ENCODE data around the gene TMEM179.

Gene TMEM179

GRCh38 chr14:104554608-104555429 lies 49.8 kb downstream of the TMEM179 start:
- no peak for DNase-seq (ENCODE audit: low read depth)

DNA sequence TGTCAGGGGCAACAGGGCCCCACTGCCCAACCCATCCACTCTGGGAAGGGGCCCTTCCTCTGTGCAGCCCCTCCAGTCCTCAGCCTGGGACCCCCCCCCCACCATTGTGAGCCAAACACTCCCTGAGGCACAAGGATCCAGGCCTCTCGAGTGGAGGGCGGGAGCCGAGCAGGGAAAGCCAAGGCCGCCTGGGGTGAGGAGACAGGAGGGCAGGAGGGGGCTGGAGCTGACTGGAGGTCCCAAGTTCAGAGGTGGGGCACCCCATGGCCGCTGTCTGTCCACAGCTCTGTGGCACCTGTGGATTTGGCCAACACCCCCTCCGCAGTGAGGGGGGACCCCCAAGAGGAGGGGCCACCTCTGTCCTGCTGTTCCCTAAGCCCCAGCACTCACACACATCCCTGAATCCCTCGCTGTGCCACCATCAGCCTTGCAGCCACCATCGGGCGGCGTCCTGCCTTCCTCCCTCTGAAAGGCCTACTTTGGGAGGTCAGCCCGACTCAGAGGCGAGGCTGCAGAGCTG lies 50.4 kb downstream of the TMEM179 start:
- no peak for DNase-seq (ENCODE audit: low read depth)

DNA sequence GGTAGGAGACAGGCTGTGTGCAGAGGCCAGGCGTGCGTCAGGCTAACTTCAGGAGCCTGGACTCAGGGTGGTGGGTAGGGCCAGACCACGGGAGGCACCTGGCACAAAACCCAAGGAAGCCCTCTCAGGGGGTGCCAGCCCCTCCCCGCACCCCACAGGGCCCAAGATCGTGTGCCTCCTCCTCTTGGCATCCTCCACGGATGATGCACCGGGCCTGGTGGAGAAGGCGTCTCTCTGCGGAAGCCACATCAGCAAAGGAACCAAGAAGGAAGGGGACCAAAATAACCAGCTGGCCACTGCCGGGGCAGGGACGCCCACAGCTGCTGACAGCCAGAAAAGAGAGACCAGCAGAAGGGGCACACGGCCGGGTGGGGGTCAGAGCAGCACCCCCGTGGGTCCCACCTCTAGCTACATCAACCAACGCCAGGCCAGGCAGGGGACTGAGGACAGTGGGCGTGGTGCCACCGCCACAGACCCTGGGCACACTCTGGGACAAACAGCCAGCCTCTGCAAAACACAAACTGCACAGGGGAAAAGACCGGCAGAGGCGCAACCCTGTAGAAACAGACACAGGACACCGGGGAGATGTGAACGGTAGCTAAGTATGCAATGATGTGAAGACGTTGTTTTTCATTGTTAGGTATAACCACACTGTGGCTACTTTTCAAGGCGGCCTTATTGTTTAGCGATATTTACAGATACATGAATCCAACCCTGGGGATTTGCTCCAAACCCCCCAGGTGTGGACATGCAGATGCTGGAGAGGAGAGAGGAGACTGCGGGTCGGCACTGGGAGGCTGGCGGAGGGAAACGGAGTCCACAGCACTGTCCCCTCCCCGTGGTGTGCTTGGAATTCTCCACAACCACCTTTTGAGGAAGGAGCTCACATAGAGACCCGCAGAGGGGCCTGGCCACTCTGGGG lies 51.1 kb downstream of the TMEM179 start:
- no peak for DNase-seq (ENCODE audit: low read depth)

- DNase-seq (ENCODE audit: low read depth) = no peak
Observed at GRCh38 chr14:104552738-104553125, 51.8 kb downstream of the TMEM179 start.

DNA sequence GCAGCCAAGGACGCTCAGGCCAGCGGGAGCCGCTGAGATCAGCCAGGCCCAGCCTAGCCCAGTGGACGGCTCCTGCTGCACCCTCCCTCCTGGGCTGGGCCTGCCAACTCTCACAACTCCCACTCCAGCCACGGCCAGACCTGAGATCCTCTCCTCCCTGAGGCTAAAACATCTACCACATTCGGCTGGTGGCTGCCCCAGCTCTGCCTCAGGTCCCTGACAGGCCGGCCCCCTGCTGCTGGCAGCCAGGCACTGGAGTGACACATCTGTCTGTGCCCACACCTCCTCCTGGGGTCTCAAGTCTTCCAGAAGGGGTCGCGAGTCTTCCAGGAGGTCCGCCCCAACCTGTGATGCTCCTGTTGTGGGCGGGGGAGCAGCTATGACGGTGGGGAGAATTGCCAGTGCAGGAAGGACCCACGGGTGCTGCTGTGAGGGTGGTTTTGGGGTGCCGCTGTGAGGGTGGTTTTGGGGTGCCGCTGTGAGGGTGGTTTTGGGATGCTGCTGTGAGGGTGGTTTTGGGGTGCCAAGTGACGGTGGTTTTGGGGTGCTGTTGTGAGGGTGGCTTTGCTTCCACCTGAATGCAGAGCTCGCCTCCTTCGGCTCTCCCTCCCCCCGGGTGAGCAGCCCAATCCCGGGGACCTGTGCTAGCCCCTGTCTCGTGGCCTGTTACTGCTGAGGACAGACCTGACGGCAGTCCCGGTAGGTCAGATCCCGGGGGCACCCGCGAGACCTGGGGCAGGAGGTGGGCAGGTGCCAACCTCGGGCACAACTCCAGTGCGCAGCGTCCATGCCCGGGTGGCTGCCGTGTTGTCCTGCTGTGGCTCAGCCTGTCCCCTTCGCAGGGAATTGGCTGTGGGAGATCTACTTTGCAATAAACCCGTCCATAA lies 52.5 kb downstream of the TMEM179 start:
- DNase-seq (ENCODE audit: low read depth) = no peak

- DNase-seq (ENCODE audit: low read depth) = no peak
Observed at GRCh38 chr14:104550861-104551728, 53.5 kb downstream of the TMEM179 start.

- no peak for DNase-seq (ENCODE audit: low read depth)
Observed at GRCh38 chr14:104550340-104550860, 54.2 kb downstream of the TMEM179 start.

DNA sequence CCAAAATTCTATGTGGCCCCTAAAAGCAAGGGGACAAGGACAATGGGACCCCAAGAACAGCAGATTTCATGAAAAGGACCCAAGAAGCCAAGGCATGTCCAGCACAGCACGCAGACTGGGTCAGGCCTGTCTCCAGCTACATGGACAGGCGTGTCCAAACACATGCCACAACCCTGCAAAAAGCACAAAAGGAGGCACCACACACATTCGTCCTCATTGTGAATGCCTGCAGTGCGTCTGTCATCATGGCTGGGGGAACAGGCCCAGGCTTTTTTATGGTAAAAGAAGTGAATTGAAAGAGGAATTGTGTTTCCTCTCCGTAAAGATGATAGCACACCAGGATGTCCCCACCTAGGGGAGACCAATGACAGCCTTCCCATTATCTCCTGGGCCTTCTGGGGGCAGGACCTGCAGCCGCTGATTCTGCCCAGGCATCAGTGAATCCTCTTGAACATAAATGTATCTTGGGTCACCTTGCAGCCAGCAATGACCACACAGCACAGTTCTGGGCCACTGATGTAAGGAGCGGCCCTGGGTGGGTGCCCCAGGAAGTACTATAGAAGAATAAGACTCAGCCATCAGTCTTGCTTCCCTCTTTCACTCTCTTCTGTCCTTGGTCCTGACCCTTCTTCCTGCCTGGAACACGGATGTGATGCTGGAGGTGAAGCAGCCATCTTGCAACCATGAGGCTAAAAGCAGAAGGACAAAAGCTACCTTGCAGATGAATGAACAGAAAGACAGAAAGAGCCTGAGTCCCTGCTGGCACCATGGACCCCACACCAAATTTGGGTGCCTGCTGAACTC lies 54.8 kb downstream of the TMEM179 start:
- DNase-seq (ENCODE audit: low read depth) = no peak

DNA sequence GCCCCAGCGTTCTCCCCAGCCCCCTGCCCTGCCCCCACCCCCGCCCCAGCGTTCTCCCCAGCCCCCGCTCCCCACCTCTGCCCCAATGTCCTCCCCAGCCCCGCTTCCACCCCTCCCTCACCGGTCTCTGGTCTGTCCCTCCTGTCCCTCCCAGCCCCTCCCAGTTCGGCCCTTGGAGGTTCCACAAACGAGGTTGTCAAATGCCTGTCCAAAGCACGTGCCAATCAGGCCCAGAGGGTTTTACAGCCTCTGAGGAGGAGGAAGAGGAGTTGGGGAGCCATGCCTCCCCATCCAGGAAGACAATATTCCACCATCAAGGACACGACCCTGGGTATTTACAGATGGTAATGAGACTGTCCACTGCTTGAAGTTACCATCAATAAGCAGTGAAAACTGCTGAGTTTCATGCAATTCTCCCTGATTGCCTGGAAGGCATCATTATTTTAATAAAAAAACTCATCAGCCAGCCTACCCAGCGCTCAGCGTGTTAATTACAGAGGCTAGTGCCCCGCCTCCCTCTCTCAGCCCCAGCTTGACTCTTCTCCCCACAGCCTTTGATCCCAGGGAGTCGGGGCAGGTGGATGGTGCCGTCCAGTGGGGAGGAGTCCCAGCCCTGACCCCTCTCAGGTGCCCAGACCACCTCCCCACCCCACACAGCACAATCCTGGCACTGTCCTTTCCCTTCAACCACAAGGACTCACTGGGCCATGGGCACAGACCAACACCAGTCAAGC lies 55.6 kb downstream of the TMEM179 start:
- DNase-seq (ENCODE audit: low read depth) = no peak

- no peak for DNase-seq (ENCODE audit: low read depth)
Observed at GRCh38 chr14:104547998-104548700, 56.4 kb downstream of the TMEM179 start.

DNA sequence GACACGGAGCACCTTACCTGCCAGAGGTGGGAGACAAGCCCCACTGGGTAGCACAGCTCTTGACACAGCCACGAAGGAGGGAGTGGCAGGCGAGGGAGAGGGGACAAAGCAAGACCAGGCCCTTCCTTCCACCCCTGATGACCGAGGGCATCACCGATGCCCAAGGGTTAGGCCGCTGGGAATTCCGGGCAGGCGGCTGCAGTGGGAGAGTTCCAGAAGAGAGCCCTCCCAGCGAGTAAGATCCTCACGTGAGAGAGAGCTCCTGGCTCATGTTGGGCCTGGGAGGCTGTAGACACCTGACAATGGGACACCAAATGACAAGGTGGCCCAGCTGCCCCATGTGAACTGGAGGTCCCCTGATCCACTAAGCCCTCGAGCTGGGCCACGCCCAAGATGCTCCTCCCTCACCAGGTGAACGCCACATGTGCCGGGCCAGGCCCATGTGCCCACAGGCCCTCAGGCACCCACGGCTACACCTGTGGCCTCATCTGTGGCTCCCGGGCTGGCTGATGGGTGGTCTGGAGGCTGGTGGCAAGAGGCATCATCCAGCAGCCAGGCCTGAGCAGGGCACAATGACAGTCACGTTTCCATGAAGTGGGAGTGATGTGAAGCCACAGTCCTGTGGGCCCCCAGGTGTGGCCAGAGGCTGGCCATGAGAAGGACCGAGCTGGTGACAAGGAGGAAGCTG lies 57.1 kb downstream of the TMEM179 start:
- DNase-seq (ENCODE audit: low read depth) = no peak

DNA sequence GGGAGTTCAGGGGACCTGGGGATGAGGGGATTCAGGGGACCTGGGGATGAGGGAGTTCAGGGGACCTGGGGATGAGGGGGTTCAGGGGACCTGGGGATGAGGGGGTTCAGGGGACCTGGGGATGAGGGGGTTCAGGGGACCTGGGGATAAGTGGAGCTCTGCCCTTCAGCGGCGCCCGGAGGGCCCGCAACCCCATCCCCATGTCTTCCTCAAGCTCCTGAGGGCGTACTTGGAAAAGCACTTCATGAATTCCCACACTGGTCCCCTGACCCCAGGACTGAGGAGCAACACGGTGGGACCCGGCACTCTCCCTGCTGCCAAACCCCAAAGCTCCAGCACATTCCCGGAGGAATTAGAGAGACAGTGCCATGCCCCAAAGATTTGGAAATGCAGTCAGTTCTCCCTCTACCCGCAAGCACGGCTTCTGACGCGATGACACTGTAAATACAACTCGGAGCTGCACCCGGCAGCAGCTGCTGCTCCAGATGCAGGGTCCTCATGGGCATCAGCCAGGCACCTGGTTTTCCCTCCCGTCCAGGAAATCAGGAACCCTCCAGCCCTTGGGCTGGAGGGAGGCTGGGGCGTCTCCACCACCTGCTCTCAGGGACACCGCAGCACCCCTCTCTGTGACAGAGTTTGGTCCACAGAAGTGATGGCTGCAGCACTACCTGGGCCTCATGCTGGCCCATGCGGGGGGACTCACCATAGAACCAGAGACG lies 57.8 kb downstream of the TMEM179 start:
- DNase-seq (ENCODE audit: low read depth) = no peak

DNA sequence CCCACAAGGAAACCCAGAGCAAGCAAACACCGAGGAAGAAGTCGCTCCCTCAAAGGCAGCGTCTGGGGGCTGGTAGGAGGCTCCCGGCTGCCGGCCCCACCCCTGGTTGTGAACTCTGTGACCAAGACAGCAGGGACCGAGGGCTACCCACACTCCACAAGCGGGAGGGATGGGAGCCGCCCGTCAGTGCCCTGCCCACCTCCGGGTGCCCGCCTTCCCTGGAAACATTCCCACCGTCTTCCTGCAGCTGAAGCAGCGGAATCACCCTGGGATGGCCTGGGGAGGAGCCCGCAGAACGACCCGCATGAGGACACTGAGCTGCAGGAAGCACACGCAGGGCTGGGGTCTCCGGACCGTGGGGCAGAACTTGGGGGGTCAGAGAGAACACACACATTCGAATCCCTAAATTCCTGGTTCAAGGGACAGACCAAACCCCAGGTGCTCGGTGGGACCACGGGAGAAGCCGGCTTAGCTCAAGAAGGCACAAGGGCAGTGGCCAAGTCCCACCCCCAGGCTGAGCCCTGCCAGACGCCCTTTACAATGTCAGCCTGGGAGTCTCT lies 58.5 kb downstream of the TMEM179 start:
- DNase-seq (ENCODE audit: low read depth) = no peak

DNA sequence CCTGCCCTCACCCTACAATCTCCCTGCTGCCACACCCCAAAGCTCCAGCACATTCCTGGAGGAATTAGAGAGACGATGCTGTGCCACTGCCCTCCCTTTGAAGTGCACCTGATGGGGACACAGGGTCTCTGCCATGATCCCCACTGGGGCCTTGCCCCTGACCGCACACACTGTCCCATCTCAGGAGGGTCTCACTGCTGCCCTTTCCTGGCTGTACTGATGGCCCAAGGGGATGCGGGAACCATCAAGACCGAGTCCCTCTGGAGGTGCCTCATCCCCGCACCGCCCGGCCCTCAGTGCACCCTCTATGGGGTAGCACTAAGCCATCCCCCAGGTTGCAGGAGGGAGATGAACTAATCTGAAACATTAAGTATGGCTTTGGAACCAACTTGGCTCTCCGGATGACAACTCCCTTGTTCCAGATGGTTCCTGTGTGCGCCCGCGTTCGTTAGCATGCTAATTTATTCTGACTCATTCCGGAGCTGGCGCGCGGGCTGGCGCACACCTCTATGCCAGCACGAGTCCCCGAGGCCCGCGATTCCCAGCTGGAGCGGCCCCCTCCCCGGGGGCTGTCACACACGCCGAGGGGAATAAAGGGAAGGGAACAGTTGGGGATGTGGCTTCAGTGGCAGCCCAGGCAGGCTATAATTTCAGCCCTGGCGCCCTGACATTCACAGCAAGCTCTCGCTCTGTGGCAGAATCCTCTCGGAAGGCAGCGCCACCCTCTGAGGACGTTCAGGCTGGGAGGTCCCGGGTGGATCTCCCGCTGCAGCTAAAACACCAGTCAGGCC lies 59.2 kb downstream of the TMEM179 start:
- DNase-seq (ENCODE audit: low read depth) = no peak

DNA sequence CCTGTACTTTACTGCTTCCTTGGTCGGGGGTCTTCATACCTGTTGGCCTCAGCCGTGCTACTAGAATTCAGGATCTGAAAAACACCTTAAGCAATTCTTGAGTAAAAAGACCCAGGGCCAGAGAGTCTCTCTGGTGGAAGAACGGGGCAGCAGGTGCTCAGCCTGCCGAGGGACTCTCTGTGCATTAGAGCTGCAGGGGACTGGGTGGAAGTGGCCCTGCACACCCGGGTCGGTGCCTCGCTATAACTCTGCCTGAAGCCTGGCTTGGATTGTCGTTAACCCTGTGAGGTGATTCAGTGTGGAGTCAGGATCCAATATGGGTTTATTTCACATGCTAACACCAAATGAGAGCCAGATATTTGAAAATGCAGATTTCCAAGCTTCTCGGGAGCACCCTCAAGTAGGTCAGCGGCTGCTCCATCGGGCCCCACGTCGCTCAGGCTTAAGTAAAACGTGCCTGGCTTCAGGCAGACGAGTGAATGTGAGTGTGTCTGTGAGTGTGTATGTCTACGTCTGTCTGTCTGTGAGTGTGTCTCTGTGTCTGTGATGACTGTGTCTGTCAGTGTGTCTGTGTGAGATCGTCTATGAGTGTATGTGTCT lies 60.1 kb downstream of the TMEM179 start:
- DNase-seq (ENCODE audit: low read depth) = no peak
